GM12892 (cell line): ENCODE data around the gene P2RY14.

Source experiments
- POLR2A ChIP-seq: IDR thresholded peaks from 2 replicates; pipeline ENCODE4 v1.6.1; 2011; ENCODE audit warnings: low read depth, low read length, control low read depth
- POLR2AphosphoS5 ChIP-seq: IDR thresholded peaks from 2 replicates; pipeline ENCODE4 v1.6.1; 2011; ENCODE audit warnings: low read depth, low read length, control low read depth

DNA sequence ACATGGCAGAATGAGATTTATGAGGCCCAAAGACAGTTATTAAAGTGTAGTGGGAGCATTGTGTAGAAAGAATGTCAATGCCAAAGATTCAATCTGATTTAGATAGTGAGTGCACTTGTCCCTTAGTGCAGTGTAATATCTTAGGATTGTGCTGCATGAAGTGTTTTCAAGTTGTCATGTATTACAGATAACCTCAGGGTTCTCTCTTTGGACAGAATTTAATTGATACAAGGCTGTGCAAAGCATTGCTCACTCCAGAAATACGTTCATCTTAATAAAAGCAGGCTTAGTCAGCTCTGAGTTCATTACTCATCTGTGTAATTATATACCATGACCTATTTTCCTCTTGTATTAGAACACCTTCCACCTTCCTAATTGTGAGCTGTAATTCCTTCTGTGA, 59.3 kb downstream of the P2RY14 start:
- TF ChIP-seq POLR2A (no peak), POLR2AphosphoS5 (no peak)
